HG02884 (cell line): Measurements from ENCODE around the gene MAP7D2.
"Not testable (repeated sequence)": the region's sequence is repeated elsewhere in the genome, so short reads cannot be mapped to it uniquely, and the experiment has no call there.

Source experiments
- ATAC-seq: cut with Tn5 transposase; IDR thresholded peaks from one replicate; pipeline ENCODE4 v1.9.1; 2021; ENCODE audit warnings: mild to moderate bottlenecking, moderate library complexity; ENCODE audit not compliant: unreplicated experiment

MAP7D2 gene

GRCh38 chrX:20116577-20117240 is at the start of gene MAP7D2:
TSS of gene MAP7D2 (minus strand) at chrX:20116907. CDS start at chrX:20116879, 28 bp downstream.
- no peak for ATAC-seq

GRCh38 chrX:20162516-20162915 is 45.8 kb upstream of the MAP7D2 start:
- not testable (repeated sequence) for ATAC-seq

GRCh38 chrX:20159797-20160385 is 43.2 kb upstream of the MAP7D2 start:
- ATAC-seq = no peak

- no peak for ATAC-seq
Observed at GRCh38 chrX:20151689-20152088, 35.0 kb upstream of the MAP7D2 start.

GRCh38 chrX:20149326-20149725 is 32.6 kb upstream of the MAP7D2 start:
- no peak for ATAC-seq

- no peak for ATAC-seq
Observed at GRCh38 chrX:20147561-20147960, 30.9 kb upstream of the MAP7D2 start.

- ATAC-seq = no peak
Observed at GRCh38 chrX:20144491-20144890, 27.8 kb upstream of the MAP7D2 start.

GRCh38 chrX:20143561-20143960 is 26.9 kb upstream of the MAP7D2 start:
- ATAC-seq = no peak

GRCh38 chrX:20143111-20143510 is 26.4 kb upstream of the MAP7D2 start:
- ATAC-seq = no peak

GRCh38 chrX:20141281-20142220 is 24.8 kb upstream of the MAP7D2 start, which contains the start of gene EIF1AX:
TSS of gene EIF1AX (minus strand) at chrX:20141838. CDS start at chrX:20141640, 198 bp downstream.
- peak; percentile 96 for ATAC-seq

- ATAC-seq = no peak
Observed at GRCh38 chrX:20140420-20140819, 23.7 kb upstream of the MAP7D2 start.

- no peak for ATAC-seq
Observed at GRCh38 chrX:20139966-20140365, 23.3 kb upstream of the MAP7D2 start.

- ATAC-seq = no peak
Observed at GRCh38 chrX:20135944-20136343, 19.2 kb upstream of the MAP7D2 start.

GRCh38 chrX:20132666-20133065 is 16.0 kb upstream of the MAP7D2 start:
- no peak for ATAC-seq

- ATAC-seq = no peak
Observed at GRCh38 chrX:20130357-20130756, 13.7 kb upstream of the MAP7D2 start.

- no peak for ATAC-seq
Observed at GRCh38 chrX:20129547-20129946, 12.8 kb upstream of the MAP7D2 start.

- no peak for ATAC-seq
Observed at GRCh38 chrX:20128670-20129069, 12.0 kb upstream of the MAP7D2 start.

GRCh38 chrX:20127440-20127839 is 10.7 kb upstream of the MAP7D2 start:
- ATAC-seq = not testable (repeated sequence)

GRCh38 chrX:20126833-20127232 is 10.1 kb upstream of the MAP7D2 start:
- ATAC-seq = not testable (repeated sequence)

GRCh38 chrX:20124964-20125363 is 8.3 kb upstream of the MAP7D2 start:
- no peak for ATAC-seq

- ATAC-seq = no peak
Observed at GRCh38 chrX:20118065-20118824, 1.5 kb upstream of the MAP7D2 start.
